Liver (tissue), 3 donors: ENCODE measurements around the gene FGF10.
A peak's percentile ranks its signal among the peaks of the same experiment; 100 is the strongest.

Source experiments
- ATF3 ChIP-seq: IDR thresholded peaks from 2 replicates; pipeline ENCODE4 v1.6.1; 2016; ENCODE audit warnings: antibody characterized with exemption
- JUND ChIP-seq, 2 donors: IDR thresholded peaks; 2 replicates each; pipeline ENCODE4 v1.6.1; 2016; ENCODE audit warnings: antibody characterized with exemption in 2 of 2
- REST ChIP-seq: IDR thresholded peaks from 2 replicates; pipeline ENCODE4 v1.6.1; 2016; ENCODE audit warnings: antibody characterized with exemption, mild to moderate bottlenecking
- YY1 ChIP-seq: IDR thresholded peaks from 2 replicates; pipeline ENCODE4 v1.6.1; 2016; ENCODE audit warnings: antibody characterized with exemption, mild to moderate bottlenecking
- TF ChIP-seq, protein P1 (sequence below): fragments of 150-350 bp; IDR thresholded peaks from 2 replicates; pipeline ENCODE4 v1.5.1; 2017; ENCODE audit warnings: improper control_type of control experiment, low read depth, low read length; ENCODE audit not compliant: missing input control
- donor health status: healthy.
- donor health status: healthy.

GRCh38 chr5:44260793-44261192, 128.4 kb downstream of the FGF10 start:
- TF ChIP-seq, protein P1, sequence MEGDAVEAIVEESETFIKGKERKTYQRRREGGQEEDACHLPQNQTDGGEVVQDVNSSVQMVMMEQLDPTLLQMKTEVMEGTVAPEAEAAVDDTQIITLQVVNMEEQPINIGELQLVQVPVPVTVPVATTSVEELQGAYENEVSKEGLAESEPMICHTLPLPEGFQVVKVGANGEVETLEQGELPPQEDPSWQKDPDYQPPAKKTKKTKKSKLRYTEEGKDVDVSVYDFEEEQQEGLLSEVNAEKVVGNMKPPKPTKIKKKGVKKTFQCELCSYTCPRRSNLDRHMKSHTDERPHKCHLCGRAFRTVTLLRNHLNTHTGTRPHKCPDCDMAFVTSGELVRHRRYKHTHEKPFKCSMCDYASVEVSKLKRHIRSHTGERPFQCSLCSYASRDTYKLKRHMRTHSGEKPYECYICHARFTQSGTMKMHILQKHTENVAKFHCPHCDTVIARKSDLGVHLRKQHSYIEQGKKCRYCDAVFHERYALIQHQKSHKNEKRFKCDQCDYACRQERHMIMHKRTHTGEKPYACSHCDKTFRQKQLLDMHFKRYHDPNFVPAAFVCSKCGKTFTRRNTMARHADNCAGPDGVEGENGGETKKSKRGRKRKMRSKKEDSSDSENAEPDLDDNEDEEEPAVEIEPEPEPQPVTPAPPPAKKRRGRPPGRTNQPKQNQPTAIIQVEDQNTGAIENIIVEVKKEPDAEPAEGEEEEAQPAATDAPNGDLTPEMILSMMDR = no peak
- no peak for TF ChIP-seq ATF3
- TF ChIP-seq REST = no peak
- peak; percentile 25 for TF ChIP-seq YY1
- no peak for TF ChIP-seq JUND (IDR thresholded peaks at IDR 0.05)
